Measurements from ENCODE around the gene TMEM132A.
A peak's percentile ranks its signal among the peaks of the same experiment; 100 is the strongest.
"Not testable (repeated sequence)": the region's sequence is repeated elsewhere in the genome, so short reads cannot be mapped to it uniquely, and the experiment has no call there.

The TMEM132A gene

GRCh38 chr11:60906132-60906972 lies 17.9 kb upstream of the TMEM132A start, which contains the start of gene PRPF19:
TSS of gene PRPF19 (minus strand) at chr11:60906585. CDS start at chr11:60906382, 203 bp downstream.
- Histone ChIP-seq H3K4me3 (ENCODE audit: low read depth, low read length) (peak within 1 kb of the TSS; percentile 95), H3K27ac (ENCODE audit: low read depth, low read length) (peak within 1 kb of the TSS; percentile 91), H3K36me3 (ENCODE audit: insufficient read depth, low read length) (peaks cover 4% of the 10 kb centered on the region; the same call in 1 of the 2 replicates), H3K27me3 (ENCODE audit: insufficient read depth, low read length) (peaks cover 30% of the 10 kb centered on the region), H2AFZ (ENCODE audit: low read length, unreplicated experiment) (peak within 1 kb of the TSS; percentile 97), H3K4me1 (ENCODE audit: control insufficient read depth, insufficient read depth, low read length, unreplicated experiment) (peaks cover 14% of the 10 kb centered on the region), H3K79me2 (ENCODE audit: control insufficient read depth, insufficient read depth, low read length, unreplicated experiment) (peaks cover 38% of the 10 kb centered on the region)

GRCh38 chr11:60908803-60909202 lies 15.5 kb upstream of the TMEM132A start:
- Histone ChIP-seq H3K4me1 (ENCODE audit: control insufficient read depth, insufficient read depth, low read length, unreplicated experiment) (peaks cover 20% of the 10 kb centered on the region), H3K36me3 (ENCODE audit: insufficient read depth, low read length) (no peaks in the 10 kb centered on the region), H3K79me2 (ENCODE audit: control insufficient read depth, insufficient read depth, low read length, unreplicated experiment) (peaks cover 24% of the 10 kb centered on the region), H3K27me3 (ENCODE audit: insufficient read depth, low read length) (peaks cover 30% of the 10 kb centered on the region), H3K4me3 (ENCODE audit: low read depth, low read length) (no peak overlapping the region), H2AFZ (ENCODE audit: low read length, unreplicated experiment) (no peak overlapping the region), H3K27ac (ENCODE audit: low read depth, low read length) (no peak overlapping the region)

- Histone ChIP-seq H3K79me2 (ENCODE audit: control insufficient read depth, insufficient read depth, low read length, unreplicated experiment) (peaks cover 21% of the 10 kb centered on the region), H3K4me1 (ENCODE audit: control insufficient read depth, insufficient read depth, low read length, unreplicated experiment) (peaks cover 11% of the 10 kb centered on the region), H3K27me3 (ENCODE audit: insufficient read depth, low read length) (peaks cover 30% of the 10 kb centered on the region)
- not testable (repeated sequence) for H3K36me3 ChIP-seq (ENCODE audit: insufficient read depth, low read length); H2AFZ ChIP-seq (ENCODE audit: low read length, unreplicated experiment); H3K4me3 ChIP-seq (ENCODE audit: low read depth, low read length); H3K27ac ChIP-seq (ENCODE audit: low read depth, low read length)
Observed at GRCh38 chr11:60909680-60910280, 14.5 kb upstream of the TMEM132A start.

- peaks cover 19% of the 10 kb centered on the region for H3K79me2 ChIP-seq (ENCODE audit: control insufficient read depth, insufficient read depth, low read length, unreplicated experiment)
- no peak overlapping the region for H3K4me3 ChIP-seq (ENCODE audit: low read depth, low read length)
- no peak overlapping the region for H2AFZ ChIP-seq (ENCODE audit: low read length, unreplicated experiment)
- peaks cover 6% of the 10 kb centered on the region for H3K4me1 ChIP-seq (ENCODE audit: control insufficient read depth, insufficient read depth, low read length, unreplicated experiment)
- no peaks in the 10 kb centered on the region for H3K36me3 ChIP-seq (ENCODE audit: insufficient read depth, low read length)
- H3K27ac ChIP-seq (ENCODE audit: low read depth, low read length): no peak overlapping the region
- H3K27me3 ChIP-seq (ENCODE audit: insufficient read depth, low read length): peaks cover 30% of the 10 kb centered on the region
Observed at GRCh38 chr11:60910281-60910687, 14.0 kb upstream of the TMEM132A start.

- H2AFZ ChIP-seq (ENCODE audit: low read length, unreplicated experiment): no peak overlapping the region
- H3K27ac ChIP-seq (ENCODE audit: low read depth, low read length): no peak overlapping the region
- H3K4me1 ChIP-seq (ENCODE audit: control insufficient read depth, insufficient read depth, low read length, unreplicated experiment): peaks cover 9% of the 10 kb centered on the region
- H3K79me2 ChIP-seq (ENCODE audit: control insufficient read depth, insufficient read depth, low read length, unreplicated experiment): peaks cover 17% of the 10 kb centered on the region
- peaks cover 30% of the 10 kb centered on the region for H3K27me3 ChIP-seq (ENCODE audit: insufficient read depth, low read length)
- H3K4me3 ChIP-seq (ENCODE audit: low read depth, low read length): no peak overlapping the region
- no peaks in the 10 kb centered on the region for H3K36me3 ChIP-seq (ENCODE audit: insufficient read depth, low read length)
Observed at GRCh38 chr11:60910711-60911380, 13.4 kb upstream of the TMEM132A start.

- peaks cover 30% of the 10 kb centered on the region for H3K27me3 ChIP-seq (ENCODE audit: insufficient read depth, low read length)
- H3K4me3 ChIP-seq (ENCODE audit: low read depth, low read length): no peak overlapping the region
- no peak overlapping the region for H2AFZ ChIP-seq (ENCODE audit: low read length, unreplicated experiment)
- H3K27ac ChIP-seq (ENCODE audit: low read depth, low read length): no peak overlapping the region
- no peaks in the 10 kb centered on the region for H3K36me3 ChIP-seq (ENCODE audit: insufficient read depth, low read length)
- peaks cover 28% of the 10 kb centered on the region for H3K79me2 ChIP-seq (ENCODE audit: control insufficient read depth, insufficient read depth, low read length, unreplicated experiment)
- peaks cover 19% of the 10 kb centered on the region for H3K4me1 ChIP-seq (ENCODE audit: control insufficient read depth, insufficient read depth, low read length, unreplicated experiment)
Observed at GRCh38 chr11:60912223-60912850, 11.9 kb upstream of the TMEM132A start.

- Histone ChIP-seq H3K27me3 (ENCODE audit: insufficient read depth, low read length) (peaks cover 29% of the 10 kb centered on the region), H2AFZ (ENCODE audit: low read length, unreplicated experiment) (peak overlapping the region; percentile 99), H3K36me3 (ENCODE audit: insufficient read depth, low read length) (no peaks in the 10 kb centered on the region), H3K4me3 (ENCODE audit: low read depth, low read length) (peak overlapping the region; percentile 83), H3K79me2 (ENCODE audit: control insufficient read depth, insufficient read depth, low read length, unreplicated experiment) (peaks cover 34% of the 10 kb centered on the region), H3K4me1 (ENCODE audit: control insufficient read depth, insufficient read depth, low read length, unreplicated experiment) (peaks cover 19% of the 10 kb centered on the region), H3K27ac (ENCODE audit: low read depth, low read length) (no peak overlapping the region)
Observed at GRCh38 chr11:60912851-60913528, 11.3 kb upstream of the TMEM132A start.

- peak within 1 kb of the TSS; percentile 99 for H2AFZ ChIP-seq (ENCODE audit: low read length, unreplicated experiment)
- H3K4me1 ChIP-seq (ENCODE audit: control insufficient read depth, insufficient read depth, low read length, unreplicated experiment): peaks cover 26% of the 10 kb centered on the region
- peak within 1 kb of the TSS; percentile 85 for H3K27ac ChIP-seq (ENCODE audit: low read depth, low read length)
- peak within 1 kb of the TSS; percentile 83 for H3K4me3 ChIP-seq (ENCODE audit: low read depth, low read length)
- H3K79me2 ChIP-seq (ENCODE audit: control insufficient read depth, insufficient read depth, low read length, unreplicated experiment): peaks cover 44% of the 10 kb centered on the region
- no peaks in the 10 kb centered on the region for H3K36me3 ChIP-seq (ENCODE audit: insufficient read depth, low read length)
- peaks cover 19% of the 10 kb centered on the region for H3K27me3 ChIP-seq (ENCODE audit: insufficient read depth, low read length)
Observed at GRCh38 chr11:60913793-60914632, 10.2 kb upstream of the TMEM132A start, which contains the start of gene TMEM109. TSS of gene TMEM109 (plus strand) at chr11:60914158. CDS start at chr11:60919694, 5,536 bp downstream.

- peaks cover 13% of the 10 kb centered on the region for H3K27me3 ChIP-seq (ENCODE audit: insufficient read depth, low read length)
- H3K4me1 ChIP-seq (ENCODE audit: control insufficient read depth, insufficient read depth, low read length, unreplicated experiment): peaks cover 33% of the 10 kb centered on the region
- peak overlapping the region; percentile 83 for H3K4me3 ChIP-seq (ENCODE audit: low read depth, low read length)
- H3K27ac ChIP-seq (ENCODE audit: low read depth, low read length): no peak overlapping the region; the same call in 1 of the 2 replicates
- H3K36me3 ChIP-seq (ENCODE audit: insufficient read depth, low read length): no peaks in the 10 kb centered on the region
- peaks cover 51% of the 10 kb centered on the region for H3K79me2 ChIP-seq (ENCODE audit: control insufficient read depth, insufficient read depth, low read length, unreplicated experiment)
- peak overlapping the region; percentile 12 for H2AFZ ChIP-seq (ENCODE audit: low read length, unreplicated experiment)
Observed at GRCh38 chr11:60914633-60915247, 9.5 kb upstream of the TMEM132A start.

Measured in ACC112 (cell line).